ENCODE data around the gene AMER3. TPM values are rescaled to one million over a fixed set of nuclear protein-coding genes. Genes with fewer than 3 reads are reported as not detected.

The AMER3 gene
- total RNA-seq, 1 experiment from 2014 or later = not detected

GRCh38 chr2:130795431-130795830 lies 40.1 kb downstream of the AMER3 start:
- BruUV-seq (replicated peaks) = no TSS peak
- H3K4me3 Mint-ChIP-seq (ENCODE audit: unreplicated experiment) = no peak overlapping the region
- no peaks in the 10 kb centered on the region for H3K9me3 Mint-ChIP-seq (ENCODE audit: unreplicated experiment)
- H3K27ac Mint-ChIP-seq (ENCODE audit: low read depth, unreplicated experiment) = no peak overlapping the region
- no peak for TF ChIP-seq CTCF (IDR thresholded peaks at IDR 0.05; ENCODE audit: unreplicated experiment)
- no peak for DNase-seq (ENCODE audit: unreplicated experiment)
- ChIA-PET POLR2A (interaction anchor here (0.5 to 1.4 kb wide), 3 partner anchors 12 to 221 kb away, joined by 3 to 4 read pairs (median 3); no protein-coding TSS in a partner anchor), CTCF (interaction anchor here (0.6 to 8.0 kb wide), 9 partner anchors 38 to 234 kb away, joined by 3 to 259 read pairs (median 3); no protein-coding TSS in a partner anchor)
- H3K27me3 Mint-ChIP-seq (ENCODE audit: insufficient read depth, unreplicated experiment) = no peaks in the 10 kb centered on the region
- no peaks in the 10 kb centered on the region for H3K36me3 Mint-ChIP-seq (ENCODE audit: insufficient read depth, unreplicated experiment)
- peaks cover 4% of the 10 kb centered on the region for H3K4me1 Mint-ChIP-seq (ENCODE audit: insufficient read depth, unreplicated experiment)
- intact Hi-C loops (cut with micrococcal nuclease) = loop anchor here (5.0 kb wide), 1 partner anchor 297 kb away; the partner anchor contains the start of gene FAM168B

GRCh38 chr2:130796290-130796689 lies 41.0 kb downstream of the AMER3 start:
- DNase-seq (ENCODE audit: unreplicated experiment) = no peak
- Mint-ChIP-seq H3K4me3 (ENCODE audit: unreplicated experiment) (no peak overlapping the region), H3K36me3 (ENCODE audit: insufficient read depth, unreplicated experiment) (no peaks in the 10 kb centered on the region), H3K9me3 (ENCODE audit: unreplicated experiment) (no peaks in the 10 kb centered on the region), H3K27ac (ENCODE audit: low read depth, unreplicated experiment) (no peak overlapping the region), H3K27me3 (ENCODE audit: insufficient read depth, unreplicated experiment) (no peaks in the 10 kb centered on the region), H3K4me1 (ENCODE audit: insufficient read depth, unreplicated experiment) (peaks cover 4% of the 10 kb centered on the region)
- ChIA-PET CTCF (interaction anchor here (0.7 to 8.0 kb wide), 6 partner anchors 79 to 221 kb away, joined by 3 to 259 read pairs (median 8); no protein-coding TSS in a partner anchor), POLR2A (interaction anchor here (0.7 to 1.9 kb wide), 4 partner anchors 11 to 125 kb away, joined by 3 to 10 read pairs (median 4); no protein-coding TSS in a partner anchor)
- BruUV-seq (replicated peaks) = no TSS peak
- intact Hi-C loops (cut with micrococcal nuclease) = loop anchor here (5.0 kb wide), 1 partner anchor 296 kb away; the partner anchor contains the start of gene FAM168B
- no peak for TF ChIP-seq CTCF (IDR thresholded peaks at IDR 0.05; ENCODE audit: unreplicated experiment)

GRCh38 chr2:130797493-130798435 lies 42.4 kb downstream of the AMER3 start:
- Mint-ChIP-seq H3K9me3 (ENCODE audit: unreplicated experiment) (no peaks in the 10 kb centered on the region), H3K27me3 (ENCODE audit: insufficient read depth, unreplicated experiment) (no peaks in the 10 kb centered on the region), H3K4me1 (ENCODE audit: insufficient read depth, unreplicated experiment) (peaks cover 4% of the 10 kb centered on the region), H3K27ac (ENCODE audit: low read depth, unreplicated experiment) (no peak overlapping the region), H3K36me3 (ENCODE audit: insufficient read depth, unreplicated experiment) (no peaks in the 10 kb centered on the region), H3K4me3 (ENCODE audit: unreplicated experiment) (peak overlapping the region; percentile 67)
- POLR2A ChIA-PET = interaction anchor here (0.6 to 2.6 kb wide), 20 partner anchors 8 to 923 kb away, joined by 3 to 11 read pairs (median 4); partner anchors contain the start of genes ARHGEF4 and PLEKHB2
- peak; percentile 98 for TF ChIP-seq CTCF (IDR thresholded peaks at IDR 0.05; ENCODE audit: unreplicated experiment)
- CTCF ChIA-PET = interaction anchor here (0.5 to 8.0 kb wide), 74 partner anchors 8 to 338 kb away, joined by 3 to 259 read pairs (median 4); partner anchors contain the start of gene ARHGEF4
- intact Hi-C loops (cut with micrococcal nuclease) = loop anchor here (1.0 to 5.0 kb wide), 5 partner anchors 39 to 295 kb away; partner anchors contain the start of genes ARHGEF4 and FAM168B
- BruUV-seq (replicated peaks) = no TSS peak
- DNase-seq (ENCODE audit: unreplicated experiment) = peak; percentile 91

All from MCF 10A (cell line).